ENCODE measurements around the gene MBNL2.
A peak's percentile ranks its signal among the peaks of the same experiment; 100 is the strongest.

MBNL2 gene

DNA sequence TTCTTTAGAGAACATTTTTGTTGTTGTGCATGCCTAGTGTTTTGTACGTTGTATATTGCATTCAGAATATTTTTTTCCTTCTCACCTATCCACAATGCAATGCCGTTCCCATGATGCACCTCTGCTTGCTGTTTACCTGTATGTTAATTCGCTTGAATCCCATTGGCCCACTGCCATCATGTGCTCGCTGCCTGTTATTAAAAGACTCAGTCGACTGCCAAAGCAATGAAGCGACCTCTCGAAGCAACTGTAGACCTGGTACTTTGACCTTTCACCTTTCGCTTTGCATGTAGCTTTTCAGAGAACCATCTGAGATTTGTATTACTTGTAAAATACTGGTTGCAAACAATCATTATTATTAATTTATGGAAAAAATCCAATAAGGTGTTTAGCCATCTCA lies 134.5 kb downstream of the MBNL2 start:
- DNase-seq = no peak

DNA sequence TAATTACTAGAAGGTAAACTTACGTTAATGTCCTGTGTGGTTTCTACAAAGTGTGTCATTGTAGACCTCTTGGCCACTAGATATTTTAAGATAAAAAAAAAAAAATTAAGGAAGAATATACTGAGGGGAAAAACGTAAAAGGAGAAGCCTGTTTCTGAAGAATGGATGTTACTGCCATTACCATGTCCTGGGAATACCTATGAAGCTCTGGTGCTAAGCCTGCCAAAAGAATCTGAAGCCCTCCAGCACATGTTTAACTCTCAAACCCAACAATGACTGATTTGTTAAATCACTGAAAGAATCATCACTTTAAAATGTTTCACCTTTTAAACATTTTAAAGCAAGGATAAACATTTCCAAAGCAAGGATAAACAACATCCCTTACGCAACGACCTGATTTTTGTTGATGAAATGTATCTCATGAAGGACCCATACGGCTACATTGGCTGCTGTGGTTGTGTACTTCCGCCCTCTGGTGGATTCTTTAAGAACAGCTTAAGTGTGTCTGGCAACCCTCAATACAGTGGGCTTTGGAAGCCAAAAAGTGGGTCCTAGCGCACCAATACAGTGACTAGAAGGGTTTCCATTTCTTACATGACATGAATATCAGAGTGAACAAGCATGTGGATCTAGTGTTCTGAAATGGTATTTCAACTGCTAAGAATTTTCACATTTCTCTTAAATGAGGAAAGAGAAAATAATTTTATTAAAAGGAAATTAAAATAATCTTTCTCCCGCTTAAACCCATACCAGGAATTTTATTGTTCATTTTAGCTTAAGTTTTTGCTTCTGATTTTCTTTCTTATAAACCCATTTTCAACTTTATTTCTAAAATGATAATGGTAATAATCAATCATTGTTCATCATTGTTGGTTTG lies 137.3 kb downstream of the MBNL2 start:
- DNase-seq = peak; percentile 47

DNA sequence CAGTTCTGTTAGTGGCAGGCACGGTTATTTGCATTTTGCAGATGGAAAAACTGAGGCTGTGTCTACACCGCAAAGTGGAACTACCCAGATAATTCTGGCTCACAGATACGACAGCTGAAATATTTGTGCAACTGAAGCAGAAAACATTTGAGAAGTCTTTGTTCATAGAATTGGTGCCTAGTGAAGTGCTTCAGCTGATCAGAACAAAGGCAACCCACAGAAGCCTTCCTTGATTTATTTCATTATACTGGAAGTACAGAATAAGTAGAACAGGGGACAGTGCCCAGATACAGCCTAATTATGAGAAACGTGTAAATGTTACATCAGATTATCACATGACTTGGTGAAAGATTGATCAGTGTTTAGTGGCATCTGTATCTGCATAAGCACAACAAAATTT lies 138.5 kb downstream of the MBNL2 start:
- no peak for DNase-seq

DNA sequence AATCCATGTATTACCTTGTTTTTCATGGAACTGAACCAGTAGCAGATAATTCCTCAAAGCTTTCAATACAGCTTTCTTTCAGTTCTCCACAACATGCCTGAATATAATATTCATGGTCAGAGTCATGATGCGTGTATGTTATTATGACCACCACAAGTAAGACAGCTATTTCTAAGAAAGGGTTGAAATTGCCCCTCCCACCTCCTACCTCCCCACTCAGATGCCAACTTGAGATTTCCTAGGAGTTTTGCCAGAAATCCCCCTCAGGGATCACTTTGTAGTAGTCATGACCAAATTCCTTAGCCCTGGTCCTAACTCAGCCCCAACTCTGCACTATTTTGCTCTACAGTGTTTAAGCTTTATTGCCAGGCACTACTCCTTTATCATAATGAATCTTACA lies 141.9 kb downstream of the MBNL2 start:
- no peak for DNase-seq

DNA sequence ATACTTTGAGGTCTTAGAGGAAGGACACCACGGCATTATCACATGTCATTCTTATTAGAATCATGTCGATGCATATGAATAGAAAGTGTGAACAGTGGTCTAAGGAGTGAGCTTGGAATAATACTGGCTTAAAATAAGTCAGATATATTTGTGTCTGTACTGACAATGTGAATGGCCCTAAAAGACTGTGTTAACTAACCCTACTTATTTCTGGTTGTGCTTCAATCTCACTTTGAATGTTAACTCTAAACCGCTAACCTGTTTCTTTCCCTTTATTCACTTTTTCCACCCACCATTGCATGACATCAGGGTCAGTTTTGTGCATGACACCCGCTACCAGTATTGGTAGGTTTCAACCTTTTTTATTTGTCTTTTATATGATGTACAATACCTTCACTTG lies 142.7 kb downstream of the MBNL2 start:
- no peak for DNase-seq

DNA sequence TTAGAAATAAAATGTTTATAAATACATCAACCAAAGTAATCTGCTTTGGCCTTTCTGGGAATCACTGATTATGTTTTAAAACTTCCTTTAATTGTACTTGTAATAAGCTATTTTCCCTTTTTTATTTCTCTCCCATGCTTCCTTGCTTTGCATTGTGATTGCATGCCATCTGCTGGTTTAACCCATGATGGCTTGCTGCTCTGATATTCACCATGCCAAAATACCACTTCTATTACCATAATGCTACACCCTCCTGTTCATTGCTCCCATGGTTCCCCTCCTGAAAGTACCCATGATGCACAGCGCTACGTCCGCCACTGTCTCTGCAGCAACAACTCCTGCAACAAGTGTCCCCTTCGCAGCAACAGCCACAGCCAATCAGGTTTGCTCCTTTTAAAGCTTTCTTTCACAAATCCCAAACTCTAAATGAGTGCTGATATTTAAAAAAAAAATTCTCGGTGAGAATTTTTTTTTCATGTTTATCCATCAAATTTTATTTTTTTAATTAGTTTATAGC lies 144.1 kb downstream of the MBNL2 start:
- DNase-seq = no peak

DNA sequence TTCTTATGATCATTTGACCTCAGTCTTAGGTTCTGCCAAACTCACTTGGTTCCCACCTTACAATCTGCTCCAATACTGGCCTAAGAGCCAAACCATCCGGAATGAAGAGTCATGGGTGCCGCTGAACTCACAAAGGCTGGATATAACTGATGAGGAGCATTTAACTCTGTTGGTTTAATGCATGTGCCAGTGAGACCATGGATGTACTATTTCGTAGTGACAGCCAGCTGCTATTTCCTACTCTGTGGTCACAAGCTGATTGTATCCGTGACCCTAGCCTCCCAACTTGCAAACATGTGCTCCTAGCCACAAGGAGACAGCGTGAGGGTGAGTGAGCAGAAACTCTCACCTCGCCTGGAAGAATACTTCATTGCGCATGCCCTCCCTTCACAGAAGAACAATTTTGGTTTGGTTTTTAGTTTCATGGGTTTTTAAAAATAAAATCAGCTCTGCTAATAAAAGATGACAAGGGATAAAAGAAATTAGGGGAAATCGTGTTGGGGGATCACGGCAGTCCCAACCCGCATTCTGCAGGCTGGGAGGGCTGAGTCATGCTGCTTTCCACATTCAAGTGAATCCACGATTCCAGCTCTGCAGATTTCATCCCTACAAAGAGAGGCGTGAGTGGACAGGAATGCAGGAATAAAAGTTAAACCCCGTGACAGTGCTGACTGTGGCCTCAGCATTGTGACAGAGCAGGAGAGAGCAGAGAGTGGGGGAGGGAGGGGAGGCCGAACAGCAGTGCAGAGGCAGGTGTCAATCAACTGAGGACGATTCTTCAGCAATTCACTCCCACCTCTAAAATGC lies 145.1 kb downstream of the MBNL2 start:
- no peak for DNase-seq

DNA sequence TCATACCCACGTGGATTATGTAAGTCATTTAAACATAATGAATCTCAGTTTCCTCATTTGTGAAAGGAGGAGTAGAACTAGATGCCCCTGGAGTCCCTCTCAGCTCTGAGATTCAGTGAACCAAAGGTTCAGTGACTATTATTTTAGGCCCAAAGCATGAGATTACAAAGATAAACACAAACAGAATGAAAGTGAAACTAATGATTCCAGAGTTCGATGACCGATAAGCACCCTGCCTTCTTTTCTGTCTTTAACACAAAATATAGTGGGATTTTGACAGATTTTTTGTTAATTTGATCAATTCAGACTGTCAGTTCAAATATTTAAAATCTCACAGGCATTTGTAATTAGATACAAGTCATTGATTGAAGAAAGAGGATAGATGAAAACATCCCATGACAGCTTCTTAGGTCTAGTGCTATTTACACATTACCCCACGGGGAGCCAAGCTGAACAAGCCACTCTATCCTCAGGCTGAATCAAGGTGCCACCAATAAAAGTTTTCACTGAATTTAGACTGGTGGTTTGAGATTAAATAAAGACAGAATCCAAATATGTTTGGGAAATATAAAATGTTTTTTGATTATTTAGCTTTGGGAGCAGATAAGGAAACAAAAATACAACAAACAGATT lies 147.2 kb downstream of the MBNL2 start:
- DNase-seq = peak; percentile 26

DNA sequence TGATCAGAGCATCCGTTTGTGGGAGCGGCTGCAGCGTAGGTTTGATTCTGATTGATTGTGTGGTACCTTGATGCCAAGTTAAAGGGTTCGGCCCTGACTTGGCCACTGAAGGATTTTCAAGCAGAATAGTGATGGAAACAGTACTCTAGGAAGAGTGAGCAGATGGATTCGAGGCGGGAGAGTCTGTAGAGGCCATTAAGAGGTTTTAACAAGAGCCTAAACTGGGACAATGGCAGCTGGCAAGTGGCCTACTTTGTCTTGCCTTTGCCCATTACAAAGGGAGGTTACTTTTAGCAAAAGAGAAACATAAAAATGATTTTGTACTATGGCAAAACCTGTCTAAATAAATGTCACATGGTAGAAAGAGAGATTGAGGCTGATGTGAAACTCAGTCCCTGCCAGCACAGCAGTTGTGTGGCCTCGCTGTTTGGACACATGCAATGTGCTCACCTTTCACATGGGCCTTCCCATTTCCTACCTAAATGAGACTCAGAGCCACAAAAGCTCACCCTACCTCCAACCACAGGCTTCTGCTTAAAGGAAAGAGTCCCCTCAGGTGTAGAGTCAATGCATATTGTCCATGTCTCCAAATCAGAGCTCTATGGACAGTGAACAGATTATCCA lies 149.5 kb downstream of the MBNL2 start:
- no peak for DNase-seq

DNA sequence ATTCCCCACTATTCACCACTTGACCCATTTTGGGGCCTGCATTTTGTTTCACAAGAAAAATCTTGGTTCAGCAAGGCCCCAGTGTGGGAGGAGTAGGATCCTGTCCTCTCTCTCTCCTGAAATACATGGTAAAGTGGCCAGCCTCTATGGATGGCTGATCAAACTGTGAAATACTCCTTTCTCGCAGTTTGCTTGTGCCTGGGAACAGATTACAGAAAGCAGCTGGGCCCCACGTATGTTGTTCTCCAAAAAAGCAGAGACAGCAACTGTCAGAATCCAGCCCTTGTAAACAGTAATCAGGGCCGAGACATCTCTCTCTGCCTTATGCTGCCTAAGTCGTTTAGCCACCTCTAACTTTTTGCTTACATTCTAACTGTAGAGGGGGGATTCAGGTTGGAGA lies 150.8 kb downstream of the MBNL2 start:
- no peak for DNase-seq

DNA sequence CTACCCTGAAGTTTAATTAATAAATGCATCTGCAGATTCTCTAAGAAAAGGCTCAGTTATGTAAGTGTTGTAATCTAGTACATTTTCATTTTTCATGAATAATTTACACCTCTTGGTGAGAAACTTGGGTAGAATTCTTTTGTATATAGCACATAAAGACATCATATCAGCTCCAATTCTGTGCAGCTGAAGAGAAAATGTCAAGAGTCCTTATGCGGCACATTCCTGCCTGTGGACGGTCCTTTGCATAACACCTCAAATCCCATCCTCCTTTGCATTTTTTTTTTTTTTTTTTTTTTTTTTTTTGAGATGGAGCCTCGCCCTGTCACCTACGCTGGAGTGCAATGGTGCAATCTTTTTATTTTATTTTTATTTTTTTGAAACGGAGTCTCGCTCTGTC lies 151.7 kb downstream of the MBNL2 start:
- no peak for DNase-seq

DNA sequence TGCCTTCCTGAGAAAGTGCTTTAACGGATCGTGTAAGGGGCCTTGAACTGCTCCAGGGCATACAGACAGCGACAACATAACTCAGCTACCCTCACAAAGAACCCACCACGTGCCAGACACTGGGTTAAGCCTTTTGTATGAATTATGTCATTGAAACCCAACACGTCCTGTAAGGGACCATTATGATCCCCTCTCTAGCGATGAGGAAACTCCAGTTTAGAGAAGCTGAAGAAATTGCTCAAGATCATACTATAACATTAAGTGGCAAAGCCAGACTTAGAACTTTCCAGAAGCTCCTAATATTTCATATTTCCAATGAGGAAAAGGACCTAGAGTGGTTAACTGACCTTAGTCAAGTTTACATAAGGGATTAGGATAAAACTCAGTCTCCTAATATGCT lies 154.8 kb downstream of the MBNL2 start:
- DNase-seq = no peak

DNA sequence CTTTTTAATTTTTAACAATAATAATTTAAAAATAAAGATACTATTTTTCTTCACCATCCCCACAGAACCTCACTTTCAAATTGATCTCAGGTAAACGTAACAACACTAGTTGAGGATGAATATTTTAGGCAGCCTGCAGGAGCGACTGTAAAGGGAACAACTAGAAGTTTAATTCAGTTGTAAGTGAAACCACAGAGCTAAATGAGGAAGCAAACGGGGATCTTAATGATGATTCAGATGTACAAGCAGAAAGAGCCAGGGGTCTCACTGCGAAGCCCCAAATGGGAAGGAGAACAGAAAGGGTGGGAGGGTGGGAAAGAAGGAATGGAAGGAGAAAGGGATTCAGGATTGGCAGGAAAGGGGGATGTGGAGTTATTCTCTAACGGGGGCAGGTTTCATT lies 157.3 kb downstream of the MBNL2 start:
- no peak for DNase-seq

DNA sequence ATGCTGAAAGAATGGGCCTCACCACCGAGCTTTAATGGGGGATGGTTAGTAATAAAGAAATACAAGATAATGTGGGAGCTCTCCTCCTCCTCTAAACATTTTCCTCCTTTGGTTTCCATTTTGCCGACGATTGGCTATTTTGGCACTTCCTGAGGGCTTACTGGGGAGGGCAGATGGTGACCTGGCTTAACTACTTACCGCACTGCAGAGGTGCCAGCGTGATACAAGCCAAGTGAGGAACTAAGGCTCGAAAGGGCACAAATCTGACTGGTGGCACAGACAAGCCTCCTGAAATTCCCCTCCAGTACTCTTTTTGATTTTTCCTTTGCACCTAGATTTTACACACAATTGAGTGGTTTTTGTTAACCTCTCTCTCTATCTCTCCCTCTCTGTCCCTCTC lies 158.6 kb downstream of the MBNL2 start:
- DNase-seq = no peak

DNA sequence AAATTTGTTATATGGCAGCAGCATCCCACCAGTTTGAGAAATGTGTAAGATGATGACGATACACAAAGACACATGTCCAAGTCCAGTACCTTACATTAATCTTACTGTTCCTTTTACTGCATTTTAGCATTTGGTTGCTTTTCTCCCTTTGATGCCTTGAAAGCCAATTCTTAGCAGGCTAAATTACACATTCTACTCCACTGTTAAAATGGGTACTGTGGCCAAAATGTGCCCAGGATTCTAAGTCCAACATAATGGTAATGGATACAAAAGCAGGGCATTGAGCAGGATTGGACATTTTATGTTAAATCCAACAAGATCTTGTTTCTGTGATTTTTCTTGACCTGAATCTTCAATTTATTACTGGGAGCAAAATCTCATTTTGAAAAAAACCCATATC lies 159.1 kb downstream of the MBNL2 start:
- DNase-seq = no peak

DNA sequence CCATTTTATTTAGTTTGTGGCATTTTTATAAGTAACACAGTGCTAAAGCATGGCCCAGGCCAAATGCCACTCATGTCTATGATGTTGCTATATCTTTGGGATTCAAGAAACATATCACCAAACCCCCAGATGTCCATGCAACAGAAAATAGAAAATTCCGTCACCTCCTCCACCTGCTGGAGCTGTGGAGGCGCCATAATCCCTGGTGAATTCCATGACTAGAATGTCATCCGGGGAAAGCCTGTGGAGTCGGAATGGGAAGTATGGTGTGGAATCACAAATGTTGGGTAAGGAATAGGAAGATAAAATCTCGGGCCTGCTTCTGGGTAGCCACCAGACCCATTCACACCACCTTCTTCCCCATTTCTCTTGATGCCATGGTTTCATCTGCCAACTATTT lies 160.1 kb downstream of the MBNL2 start:
- DNase-seq = no peak

DNA sequence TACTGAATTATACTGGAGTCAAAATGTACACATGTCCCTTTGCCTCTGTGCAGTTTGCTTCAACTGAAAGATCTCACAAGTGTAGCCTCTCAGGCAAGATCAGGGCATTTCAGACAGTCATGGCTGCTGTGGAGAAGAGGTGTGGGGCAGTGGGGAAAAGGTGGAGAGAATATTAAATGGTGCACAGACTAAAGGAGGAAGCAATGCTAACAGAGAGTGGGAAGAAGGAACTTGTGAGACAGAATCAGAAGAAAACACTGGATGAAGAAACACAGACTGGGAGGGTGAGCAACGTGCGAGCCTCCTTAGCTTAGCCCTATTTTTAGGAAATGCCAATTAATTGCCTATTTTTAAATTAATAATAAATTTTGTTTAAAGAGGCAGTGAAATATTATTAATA lies 162.2 kb downstream of the MBNL2 start:
- DNase-seq = no peak

DNA sequence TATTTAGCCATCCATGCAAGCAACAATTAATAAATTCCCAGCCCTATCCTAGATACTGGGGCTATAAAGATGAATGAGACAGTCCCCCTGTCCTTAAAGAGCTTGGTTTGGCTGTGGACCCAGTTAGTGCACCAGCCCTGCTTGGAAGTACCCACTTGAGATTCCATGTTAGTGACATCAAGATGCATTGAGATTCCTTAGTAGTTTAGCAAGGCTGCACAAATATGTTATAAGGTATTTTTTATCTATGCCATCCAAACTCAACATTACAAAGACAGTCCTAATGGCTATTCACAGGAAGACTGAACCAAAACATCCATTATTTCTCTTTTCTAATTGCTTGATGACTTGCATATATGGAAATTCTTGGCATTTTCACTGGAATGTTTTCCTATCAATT lies 163.0 kb downstream of the MBNL2 start:
- DNase-seq = no peak

DNA sequence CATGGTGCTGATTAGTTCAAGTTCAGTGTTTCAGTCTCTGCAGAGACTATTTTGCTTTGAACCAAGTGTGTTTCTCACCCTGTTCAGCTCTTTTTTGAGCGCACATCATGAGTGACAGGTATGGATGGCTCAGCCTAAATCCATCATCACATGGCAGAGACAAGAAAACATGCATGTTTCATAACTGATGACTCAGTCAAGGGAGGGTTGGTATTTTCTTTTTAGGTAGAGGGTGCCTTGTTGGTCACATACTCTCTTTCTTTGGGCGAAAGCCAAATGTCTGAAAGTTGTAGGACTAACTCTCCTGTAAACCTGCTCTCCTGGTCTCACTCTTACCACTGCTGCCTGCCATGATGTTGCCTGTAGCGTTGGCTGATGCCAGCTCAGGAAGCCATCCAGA lies 163.7 kb downstream of the MBNL2 start:
- DNase-seq = no peak

DNA sequence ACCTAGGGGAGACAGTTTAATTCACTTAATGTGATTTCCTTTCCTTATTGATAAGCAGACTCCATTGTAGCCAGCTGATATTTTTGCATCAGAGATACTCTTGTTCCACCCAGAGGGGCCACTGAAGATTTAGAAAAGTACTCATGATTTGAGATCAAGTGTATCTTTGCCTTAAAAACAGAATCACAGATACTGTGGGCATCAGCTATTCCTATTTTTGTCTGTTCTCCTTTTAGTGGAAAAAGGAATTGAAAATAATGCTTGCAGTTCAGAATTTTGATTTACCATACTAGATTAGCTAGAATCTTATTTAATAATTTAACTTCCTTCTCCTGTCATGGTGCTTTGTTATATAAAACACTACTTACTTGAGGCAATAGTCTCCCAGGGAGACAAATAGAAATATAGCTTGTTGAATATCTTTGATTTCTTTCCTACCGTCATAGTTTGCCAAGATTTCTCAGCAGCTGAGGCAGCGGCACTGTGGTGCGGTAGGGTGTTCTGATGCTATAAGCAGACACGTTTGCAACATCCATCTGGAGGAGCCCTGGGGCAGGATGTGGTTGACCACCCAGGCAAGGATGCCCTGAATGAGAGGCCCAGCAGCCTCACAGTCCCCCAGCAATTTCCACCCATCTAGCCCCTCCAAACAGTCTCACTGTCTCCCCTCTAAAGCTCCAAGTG lies 164.8 kb downstream of the MBNL2 start:
- DNase-seq = no peak

DNA sequence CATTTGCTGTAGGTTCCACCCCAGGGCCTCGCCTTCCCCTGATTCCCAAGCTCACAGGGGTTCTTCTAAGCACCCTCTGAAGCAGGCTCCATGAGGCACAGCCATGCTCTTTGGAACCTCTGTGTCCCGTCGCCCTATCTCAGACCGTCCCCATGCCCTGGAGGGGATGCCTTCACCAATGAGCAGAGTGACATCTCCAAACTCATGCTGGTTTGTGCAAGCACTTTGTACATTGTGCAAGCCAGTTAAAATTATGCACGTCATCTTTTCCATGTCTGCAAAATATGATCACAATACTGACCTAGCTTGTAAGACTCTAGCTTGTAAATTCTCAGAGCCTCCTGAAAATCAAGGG lies 165.3 kb downstream of the MBNL2 start:
- DNase-seq = no peak

DNA sequence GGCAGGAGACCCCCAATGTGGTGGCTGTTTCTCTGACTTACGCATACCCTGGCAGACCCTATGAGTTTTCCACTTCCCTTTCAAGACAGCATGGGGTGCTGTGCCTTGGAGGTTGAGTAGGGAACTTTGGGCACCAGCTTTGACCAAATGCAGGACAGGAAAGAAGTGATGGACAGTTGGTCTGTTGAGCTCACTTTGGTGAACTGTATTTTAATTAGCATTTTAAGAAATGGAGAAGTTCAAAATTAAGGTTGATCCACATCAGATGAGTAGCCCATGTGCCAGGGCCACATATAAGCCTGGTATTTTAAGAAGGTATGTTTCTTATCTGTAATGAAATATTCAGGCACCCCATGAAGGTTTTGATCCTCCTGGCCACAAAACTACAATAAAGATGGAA lies 165.8 kb downstream of the MBNL2 start:
- DNase-seq = no peak

DNA sequence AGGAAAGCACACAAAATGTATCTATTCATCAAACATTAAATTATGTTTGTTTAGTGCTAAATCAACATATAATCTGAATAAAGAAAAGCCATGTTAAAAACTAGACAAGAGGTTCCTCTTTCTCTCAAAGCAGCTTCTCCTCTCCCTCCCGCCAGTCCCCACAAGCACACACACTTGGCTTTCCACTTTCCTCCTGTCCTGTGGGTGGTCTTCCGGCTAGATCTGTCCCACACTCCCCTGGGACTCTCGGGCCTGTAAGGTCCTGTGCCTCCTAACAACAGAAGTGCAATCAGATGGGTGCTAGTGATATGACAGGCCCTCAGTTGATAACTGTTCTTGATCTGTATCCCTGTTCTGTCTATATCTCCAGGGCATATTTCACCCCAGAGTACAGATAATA lies 166.2 kb downstream of the MBNL2 start:
- DNase-seq = no peak

Measured in NCI-H774 (cell line).